IPS-11a (cell line): Measurements from ENCODE around the gene STPG1.

Experiments used
- H3K4me3 ChIP-seq: one replicate; pipeline ENCODE4 v1.5.1; 2013; ENCODE audit warnings: low read depth, low read length, control low read depth

STPG1 gene

DNA sequence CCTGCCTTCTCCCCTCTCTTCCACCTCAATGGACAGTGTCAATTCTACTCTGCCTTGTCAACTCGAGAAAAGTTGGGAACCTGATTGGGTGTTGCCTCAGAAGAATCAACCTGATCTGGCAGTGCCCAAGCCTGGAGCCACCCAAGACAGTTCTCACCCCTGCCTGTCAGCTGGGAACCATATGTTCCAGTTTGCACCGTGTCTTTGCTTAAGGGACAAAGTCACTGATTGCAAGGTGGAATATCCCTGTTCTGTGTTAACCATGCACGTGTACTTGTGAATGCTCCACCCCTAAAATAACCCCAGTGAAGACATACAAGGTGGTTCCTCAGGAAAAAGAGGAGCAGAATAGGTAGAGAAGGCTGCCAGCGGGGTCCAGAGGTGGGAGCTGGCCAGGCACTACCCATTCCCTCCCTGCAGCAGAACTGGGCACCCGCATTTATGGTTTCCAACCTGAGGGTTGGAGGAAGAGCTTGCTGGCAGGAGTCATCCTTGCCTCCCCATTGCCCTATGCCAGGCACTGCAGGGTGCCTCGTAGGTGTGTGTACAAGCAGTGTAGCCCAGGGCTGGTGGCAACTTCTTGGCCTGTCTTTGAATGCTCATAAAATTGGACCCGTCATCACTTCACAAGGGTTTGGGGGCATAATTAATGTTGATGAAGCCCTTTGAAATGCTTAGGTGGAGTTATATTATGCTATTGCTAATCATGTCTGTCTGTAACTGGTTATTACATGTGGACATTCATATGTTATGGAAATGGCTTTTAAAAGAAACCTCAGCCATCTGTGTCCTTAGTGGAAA, 13.4 kb upstream of the STPG1 start:
- no peak overlapping the region for H3K4me3 ChIP-seq

DNA sequence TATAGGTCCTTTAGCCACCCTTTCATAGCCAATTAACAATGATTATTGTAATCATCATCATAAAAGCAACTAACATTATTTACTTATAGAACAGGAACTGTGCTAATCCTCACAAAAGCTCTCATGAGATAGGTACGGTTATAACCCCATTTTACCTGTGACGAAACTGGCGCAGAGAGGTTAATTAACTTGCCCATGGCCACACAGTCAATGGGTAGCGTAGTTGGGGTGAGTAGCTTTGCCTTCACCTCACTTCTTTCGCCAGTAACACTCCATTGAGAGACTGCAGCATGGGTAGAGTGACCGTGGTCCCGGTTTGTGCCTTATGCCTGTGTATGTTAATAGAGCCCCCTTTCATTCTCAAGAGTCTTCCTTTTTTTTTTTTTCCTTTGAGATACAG, 12.3 kb upstream of the STPG1 start:
- H3K4me3 ChIP-seq: no peak overlapping the region

DNA sequence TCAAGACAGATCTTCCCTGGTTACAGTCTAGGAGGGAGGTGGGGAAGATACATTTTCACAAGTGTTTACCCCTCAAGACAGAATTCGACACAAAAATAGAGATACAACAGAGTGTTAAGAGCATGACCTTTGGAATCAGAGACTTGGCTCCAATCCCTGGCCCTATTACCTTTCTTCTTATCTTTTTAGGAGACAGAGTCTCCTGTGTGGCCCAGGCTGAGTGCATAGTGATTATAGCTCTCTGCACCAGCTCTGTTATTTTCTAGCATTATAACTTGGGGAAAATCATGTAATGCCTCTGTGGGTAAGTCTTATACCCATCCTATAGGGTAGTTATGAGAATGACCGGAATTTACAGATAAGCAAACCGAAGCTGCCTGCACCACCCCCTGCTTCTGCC, 11.9 kb upstream of the STPG1 start:
- H3K4me3 ChIP-seq: no peak overlapping the region

DNA sequence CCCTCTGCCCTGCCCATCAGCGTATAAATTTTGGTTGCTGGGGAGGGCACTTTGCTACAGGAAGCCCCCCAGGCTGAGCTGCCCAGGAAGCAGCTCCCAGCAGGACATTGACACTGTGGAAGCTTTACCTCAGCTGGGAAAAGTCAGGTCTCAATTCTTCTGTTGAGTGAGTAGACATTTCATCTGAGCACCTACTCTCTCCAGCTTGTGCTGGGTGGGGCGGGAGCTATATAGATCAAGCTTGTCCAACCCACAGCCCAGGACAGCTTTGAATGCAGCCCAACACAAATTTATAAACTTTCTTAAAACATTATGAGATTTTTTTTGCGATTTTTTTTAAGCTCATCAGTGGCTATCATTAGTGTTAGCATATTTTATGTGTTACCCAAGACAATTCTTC, 11.4 kb upstream of the STPG1 start:
- no peak overlapping the region for H3K4me3 ChIP-seq

DNA sequence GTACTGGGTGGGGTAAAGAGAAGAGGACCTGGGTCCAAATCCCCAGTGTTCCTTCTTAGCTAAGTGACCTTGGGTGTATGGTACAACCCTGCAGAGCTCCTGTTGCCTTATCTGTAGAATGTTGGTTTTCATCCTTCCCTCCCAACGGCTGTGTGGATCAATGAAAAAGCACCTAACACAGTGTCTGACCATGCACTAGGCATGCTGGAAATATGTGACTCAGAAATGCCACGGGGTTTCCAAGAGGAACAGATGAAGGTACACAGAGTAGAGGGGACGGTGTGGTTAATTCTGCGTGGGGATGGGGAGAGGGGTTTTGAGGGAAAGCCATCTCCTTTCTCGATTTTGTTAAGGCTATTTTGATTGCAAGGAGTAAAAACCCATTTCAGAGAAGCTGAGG, 10.6 kb upstream of the STPG1 start:
- no peak overlapping the region for H3K4me3 ChIP-seq

DNA sequence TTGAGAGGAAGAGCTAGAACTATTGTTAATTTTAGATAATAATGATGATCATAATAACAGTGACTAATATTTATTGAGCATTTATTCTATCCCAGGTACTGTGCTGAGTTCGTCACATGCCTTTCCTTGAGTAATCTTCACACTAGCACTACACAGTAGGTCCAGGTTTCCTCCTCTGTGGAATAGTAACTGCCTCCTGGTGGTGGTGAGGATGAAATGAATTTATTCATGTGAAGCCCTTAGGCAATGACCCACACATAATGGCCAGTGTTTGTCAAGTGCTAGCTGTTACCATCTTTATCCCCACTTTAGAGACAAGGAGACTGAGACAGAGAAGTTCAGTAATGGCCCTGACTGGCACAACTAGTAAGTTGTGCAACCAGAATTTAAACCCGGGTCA, 7.9 kb upstream of the STPG1 start:
- no peak overlapping the region for H3K4me3 ChIP-seq

DNA sequence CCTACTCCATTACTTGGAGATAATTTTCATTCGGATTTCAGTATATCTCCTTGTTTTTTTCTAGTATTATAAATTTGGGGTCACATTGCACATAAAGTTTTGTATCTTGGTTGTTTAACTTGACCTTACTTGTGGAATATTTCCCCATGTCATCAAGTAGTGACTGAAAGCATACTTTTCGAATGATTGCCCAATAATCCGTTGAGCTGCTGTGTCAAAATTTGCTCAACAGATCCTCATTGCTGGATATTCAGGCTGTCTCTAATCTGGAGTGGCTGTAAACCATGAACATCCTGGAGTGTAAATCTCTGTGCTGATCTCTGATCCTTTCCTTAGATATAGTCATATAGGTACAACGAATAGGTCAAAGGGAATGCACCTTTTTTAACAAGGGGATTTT, 7.0 kb upstream of the STPG1 start:
- H3K4me3 ChIP-seq: no peak overlapping the region

DNA sequence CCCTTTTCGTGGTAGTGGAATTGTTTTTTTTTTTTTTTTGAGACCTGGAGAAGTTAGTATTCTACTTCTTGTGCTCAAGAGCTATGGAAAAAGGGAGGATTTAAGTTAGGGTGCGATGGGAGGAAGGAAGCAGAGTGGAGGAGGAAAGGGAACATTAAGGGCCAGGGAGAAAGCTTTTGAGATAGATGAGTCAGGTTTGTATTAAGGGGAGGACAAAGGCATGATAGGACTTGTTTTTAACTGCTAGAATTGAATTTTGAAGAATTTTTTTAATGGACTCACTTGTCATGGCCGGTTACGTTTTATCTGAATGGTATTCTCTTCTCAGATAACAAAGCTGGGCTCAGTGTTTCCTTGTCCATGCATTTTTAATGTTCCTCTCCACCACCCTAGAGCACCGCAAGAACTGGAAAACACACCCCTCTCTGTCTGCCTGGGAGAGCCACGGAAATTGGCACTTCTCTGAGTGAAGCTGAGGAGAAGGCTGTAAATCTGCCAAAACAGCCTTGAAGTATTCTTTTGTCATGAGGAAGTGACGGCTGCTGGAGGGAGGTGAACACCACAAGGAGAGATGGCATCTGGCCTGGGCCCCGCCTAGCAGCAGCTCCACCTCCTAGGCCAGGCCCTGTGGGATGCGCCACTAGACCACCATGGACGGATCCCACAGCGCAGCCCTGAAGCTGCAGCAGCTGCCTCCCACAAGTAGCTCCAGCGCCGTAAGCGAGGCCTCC, 5.5 kb upstream of the STPG1 start:
- H3K4me3 ChIP-seq: no peak overlapping the region

DNA sequence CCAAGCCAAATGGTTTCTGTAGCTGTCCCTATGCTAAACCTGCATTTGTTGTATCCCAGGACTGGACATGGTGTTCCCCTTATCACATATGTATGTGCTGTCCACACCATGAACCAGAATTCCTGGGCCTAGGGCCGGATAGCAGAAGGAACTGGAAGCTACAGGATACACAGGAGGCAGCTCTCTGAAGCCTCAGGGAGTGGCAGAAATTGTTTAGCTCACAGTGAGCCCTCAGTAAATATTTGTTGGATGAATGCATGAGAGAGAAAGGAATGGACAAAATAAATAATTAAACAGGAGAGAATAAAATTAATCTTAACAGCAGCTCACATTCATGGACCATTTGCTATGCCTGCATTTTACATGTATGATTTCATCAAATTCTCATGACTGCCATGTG, 4.1 kb upstream of the STPG1 start:
- H3K4me3 ChIP-seq: no peak overlapping the region

DNA sequence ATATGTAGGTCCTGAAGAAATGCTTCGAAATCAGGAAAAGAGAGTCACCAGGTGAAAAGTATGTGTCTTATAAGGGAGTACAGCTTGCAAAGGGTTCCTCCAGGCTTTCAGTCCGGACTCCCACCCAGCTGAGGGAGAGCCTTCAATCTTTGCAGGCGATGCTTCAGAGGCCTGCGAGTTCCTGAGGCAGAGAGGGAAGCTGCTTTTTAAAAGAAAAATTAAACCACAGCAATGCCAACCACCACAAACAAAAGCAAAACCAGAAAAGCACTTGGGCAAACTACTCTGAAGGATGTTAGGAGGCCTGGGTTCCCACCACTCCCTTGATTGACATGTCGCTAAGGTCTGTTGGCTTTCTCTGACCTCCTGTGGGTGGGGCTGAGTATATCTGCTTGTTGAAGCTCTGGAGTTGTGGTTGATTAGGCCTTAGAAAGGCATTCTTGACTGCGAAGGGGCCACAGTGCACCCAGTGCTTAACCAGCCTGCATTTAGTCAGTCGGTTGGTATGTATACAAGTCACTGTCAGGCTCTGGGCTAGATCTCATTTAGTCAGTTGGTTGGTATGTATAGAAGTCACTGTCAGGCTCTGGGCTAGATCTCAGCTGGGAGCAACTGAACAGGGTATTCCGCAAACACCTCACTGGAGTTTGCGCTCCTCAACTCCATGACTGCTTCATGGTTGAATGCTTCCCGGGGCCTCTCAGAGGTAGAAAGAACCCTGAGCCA, 3.2 kb upstream of the STPG1 start:
- no peak overlapping the region for H3K4me3 ChIP-seq

DNA sequence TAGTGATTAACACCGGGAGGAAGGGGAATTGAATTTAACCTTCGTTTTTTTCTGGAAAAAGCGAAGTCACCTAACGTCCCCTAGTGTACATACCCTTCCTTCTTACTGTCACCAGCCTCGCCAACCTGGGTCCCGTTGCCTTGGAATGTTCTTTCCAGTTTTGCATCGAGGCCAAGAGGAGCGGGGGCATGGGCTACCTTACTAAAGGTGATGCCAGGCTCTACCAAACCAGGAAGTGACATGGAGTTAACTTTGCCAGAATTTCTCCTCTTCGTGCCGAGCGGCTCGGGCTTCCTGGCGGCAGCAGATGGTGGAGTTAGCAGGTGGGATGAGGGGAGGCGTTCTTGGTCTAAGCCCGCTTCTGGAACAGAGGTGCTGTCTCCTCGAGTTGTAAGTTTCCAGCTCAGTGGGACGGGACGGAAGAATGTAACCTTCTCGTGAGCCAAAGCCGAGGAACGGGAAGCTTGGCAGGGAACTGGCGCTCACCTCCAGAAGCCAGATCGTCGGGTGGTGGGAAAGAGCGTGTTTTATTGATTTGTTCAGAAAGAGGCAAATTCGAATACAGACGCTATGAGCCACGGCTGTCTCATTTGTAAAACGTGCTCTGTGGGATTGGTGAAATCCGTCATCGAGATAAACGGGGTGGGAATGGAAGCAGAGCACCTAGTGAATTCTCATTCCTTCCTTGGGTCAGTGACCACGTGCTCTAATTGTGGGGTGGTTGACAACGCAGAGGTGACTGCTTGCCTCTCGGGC, 2.5 kb upstream of the STPG1 start:
- peak overlapping the region; percentile 88 for H3K4me3 ChIP-seq

DNA sequence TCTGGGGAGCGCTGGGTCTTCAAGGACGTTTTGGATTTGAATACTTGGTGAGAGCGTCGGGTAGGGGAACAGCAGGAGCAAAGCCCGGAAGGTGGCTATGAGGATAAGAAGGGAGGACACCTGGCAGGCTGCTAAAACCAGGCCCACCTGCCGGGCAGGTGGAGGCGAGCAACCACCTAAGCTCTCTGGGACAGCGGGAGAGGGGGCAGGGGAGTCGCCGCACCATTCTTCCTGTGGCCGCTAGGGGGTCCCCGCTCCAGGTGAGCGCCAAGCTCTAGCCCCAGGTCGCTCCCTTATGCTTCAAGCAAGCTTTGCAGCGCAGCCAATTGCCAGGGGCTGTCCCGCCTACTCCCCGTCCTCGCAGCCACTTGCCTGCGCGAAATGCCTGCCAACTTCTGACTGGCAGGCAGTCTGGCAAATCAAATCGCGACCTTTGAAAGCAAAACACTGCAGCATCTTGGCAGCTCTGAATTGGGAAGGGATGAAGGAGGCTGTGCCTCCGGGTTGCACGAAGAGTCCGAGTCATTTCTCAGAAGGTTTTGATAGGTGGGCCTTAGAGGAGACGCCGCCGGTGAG, 1.8 kb upstream of the STPG1 start, which contains the start of gene NIPAL3:
TSS of gene NIPAL3 (plus strand) at position 469 of the 576 bp plus-strand sequence. CDS start 3,746 bp downstream, outside the sequence.
- peak within 1 kb of the TSS; percentile 88 for H3K4me3 ChIP-seq

DNA sequence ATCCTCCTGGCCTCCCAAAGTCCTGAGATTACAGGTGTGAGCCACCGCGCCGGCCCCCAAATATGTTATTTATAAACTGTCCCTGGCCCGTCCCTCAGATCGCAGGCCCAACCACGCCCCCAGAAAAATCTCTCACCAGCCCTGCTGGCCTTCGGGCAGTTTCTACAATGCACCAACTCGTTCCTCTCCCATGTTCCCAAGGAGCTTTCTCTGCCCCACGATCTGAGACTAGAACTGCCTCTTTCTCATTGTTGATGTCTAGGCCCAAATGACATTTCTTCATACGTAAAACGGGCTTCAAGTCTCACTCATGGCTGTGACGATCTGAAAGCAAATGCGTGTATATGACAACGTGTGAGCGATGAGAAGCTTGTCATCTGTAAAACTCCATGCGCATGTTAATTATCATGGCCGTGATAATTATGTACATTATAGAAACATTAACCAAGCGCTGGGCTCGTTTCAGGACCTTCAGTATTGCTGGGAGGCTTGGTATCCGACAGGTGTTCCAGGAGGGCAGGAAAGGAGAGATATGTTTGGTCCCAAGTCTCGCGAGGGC, 1.3 kb upstream of the STPG1 start:
- H3K4me3 ChIP-seq: no peak overlapping the region

DNA sequence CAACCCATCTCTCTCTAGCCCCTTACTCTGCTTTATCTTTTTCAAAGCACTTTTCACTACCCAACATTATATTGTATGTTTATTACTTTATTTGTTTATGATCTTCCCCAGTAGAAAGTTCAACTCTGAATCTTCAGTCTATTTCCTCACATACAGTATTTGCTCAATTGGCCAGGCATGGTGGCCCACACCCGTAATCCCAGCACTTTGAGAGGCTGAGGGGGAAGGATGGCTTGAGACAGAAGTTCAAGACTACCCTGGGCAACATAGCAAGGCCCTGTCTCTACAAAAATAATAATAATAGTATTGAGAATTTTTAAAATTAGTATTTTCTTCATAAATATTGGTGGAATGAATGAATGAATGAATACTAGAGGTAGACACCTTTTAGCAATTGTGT, 1.2 kb downstream of the STPG1 start:
- H3K4me3 ChIP-seq: no peak overlapping the region

DNA sequence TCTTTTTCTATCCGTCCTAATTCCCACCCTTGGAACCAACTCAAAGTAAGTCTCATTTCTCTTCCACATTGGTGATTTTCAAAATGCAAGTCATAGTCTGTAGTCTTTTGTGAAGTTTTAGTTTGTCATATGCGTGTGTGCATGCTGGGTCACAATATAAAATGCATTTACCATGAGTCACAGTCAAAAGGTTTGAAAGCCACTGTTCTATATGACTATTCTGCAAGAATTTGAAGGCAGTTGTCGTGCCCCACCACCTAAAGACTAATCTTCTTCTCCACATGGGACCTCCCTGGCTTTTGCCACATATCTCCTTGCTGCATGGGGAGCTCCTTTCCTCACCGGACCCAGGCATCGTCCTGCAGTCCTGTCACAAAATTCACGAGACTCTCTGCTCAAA, 1.6 kb downstream of the STPG1 start:
- H3K4me3 ChIP-seq: no peak overlapping the region

DNA sequence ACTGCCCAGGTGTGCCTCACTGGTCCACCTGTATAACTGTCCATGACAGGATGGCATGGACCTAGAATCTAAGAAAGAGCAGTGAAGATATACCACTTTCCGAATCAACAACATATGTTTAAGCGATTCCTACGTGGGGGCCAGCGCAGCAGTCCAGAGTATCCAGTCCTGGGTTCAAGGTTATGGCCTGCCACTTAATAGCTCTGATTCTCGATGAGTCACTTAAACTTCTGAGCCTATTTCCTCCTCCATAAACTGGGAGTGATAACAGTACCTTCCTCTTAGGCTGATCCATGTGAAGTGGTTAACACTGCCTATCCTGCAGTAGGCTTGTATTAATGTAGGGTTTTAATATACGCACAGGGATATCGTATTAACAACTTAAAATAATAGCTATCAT, 2.8 kb downstream of the STPG1 start:
- no peak overlapping the region for H3K4me3 ChIP-seq

DNA sequence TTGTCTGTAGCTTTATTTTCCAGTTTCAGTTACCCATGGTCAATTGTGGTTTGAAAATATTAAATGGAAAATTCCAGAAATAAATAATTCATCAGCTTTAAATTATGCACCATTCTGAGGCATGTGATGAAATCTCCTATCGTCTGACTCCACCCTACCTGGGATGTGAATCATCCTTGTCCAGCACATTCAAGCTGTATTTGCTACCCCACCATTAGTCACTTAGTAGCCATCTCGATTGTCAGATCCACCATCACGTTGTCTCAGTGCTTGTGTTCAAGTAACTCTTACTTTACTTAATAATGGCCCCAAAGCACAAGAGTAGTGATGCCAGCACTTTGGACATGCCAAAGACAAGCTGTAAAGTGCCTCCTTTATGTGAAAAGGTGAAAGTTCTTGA, 4.0 kb downstream of the STPG1 start:
- H3K4me3 ChIP-seq: no peak overlapping the region

DNA sequence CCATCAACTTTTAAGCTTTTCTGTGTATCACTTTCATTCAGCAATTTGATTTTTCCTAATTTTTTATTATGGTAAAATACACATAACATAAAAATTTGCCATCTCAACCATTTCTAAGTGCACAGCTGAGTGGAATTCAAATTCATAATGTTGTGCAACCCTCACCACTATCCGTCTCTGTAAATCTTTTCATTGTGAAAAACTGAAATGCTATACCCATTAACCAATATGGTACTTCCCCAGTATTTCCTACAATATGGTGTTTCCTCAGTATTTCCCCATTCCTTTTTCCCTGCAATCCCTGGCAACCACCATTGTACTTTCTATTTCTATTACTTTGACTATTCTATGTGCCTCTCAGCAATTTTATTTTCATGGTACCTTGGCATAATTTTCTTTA, 6.8 kb downstream of the STPG1 start:
- no peak overlapping the region for H3K4me3 ChIP-seq

DNA sequence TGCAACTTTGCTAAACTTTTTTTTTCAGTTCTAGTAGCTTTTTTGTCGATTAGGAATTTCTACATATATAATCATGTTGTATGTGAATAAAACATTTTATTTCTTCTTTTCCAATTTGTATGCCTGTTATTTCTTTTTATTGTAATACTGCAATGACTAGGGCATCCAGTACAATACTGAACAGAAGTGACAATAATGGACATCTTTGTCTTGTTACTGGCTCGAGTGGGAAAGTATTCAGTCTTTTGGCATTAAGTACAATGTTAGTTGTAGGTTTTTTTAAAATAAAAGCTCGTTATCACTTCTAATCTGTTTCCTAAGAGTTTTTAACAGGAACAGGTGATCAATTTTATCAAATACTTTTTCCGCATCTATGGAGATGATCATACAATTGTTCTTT, 9.8 kb downstream of the STPG1 start:
- no peak overlapping the region for H3K4me3 ChIP-seq

DNA sequence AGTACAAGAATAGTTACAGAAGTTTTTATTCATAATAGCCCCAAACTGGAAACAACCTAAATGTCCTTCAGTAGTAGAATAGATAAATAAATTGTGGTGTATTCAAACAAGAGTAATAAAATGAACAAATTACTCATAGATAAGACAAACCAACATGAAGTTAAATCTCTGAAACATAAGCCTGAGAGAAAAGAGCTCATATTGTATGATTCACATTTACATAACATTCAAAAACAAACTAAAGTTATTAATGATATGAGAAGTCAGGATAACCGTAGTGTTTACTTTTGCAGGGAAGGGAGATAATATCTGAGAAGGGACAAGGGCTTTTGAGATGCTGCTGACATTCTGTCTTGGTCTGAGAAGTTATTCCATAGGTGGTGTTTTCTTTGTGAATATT, 13.5 kb downstream of the STPG1 start:
- no peak overlapping the region for H3K4me3 ChIP-seq
